Measurements from ENCODE around the gene IL17B.

DNA sequence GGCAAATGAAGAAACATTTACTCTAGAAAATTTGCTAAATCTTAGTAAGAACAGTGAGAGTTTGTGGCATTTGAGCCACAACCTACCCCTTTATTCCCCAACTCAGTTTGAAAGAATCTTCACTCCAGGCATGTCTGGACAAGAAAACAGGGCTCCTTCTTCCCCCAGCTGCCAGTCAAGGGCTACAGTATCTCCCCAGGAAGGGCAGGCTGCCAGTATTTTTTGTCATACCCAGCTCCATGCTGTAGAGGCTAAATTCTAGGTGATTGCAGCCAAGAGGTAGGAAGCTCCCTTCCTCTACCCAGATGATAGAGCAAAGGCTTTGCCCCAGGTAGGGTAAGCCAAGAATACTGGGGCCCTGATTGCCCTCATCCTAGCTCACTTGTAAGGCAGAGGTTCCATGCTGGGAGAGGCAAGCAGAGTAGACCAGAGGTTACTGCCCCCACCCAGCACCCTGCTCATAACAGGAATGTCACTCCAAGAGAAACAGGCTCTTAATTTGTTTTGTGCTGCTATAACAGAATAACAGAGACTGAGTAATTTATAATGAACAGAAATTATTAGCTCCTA is 53.8 kb downstream of the IL17B start:
- TF ChIP-seq EP300 (IDR thresholded peaks at IDR 0.05; ENCODE audit: low read depth in 2 of 2, low read length in 2 of 2) (no peak), EP300 (CRISPR knock-in tag; IDR thresholded peaks at IDR 0.05; ENCODE audit: borderline replicate concordance) (no peak), TERF1 (CRISPR knock-in tag; IDR thresholded peaks at IDR 0.05) (no peak), SMARCE1 (IDR thresholded peaks at IDR 0.05; ENCODE audit: borderline replicate concordance) (no peak), SETDB1 (CRISPR knock-in tag; IDR thresholded peaks at IDR 0.05; ENCODE audit: borderline replicate concordance) (no peak), ZNF678 (CRISPR knock-in tag; IDR thresholded peaks at IDR 0.05) (no peak), AGO2 (optimal IDR thresholded peaks at IDR 0.05; ENCODE audit: low read depth, low read length) (no peak), YY1 (IDR thresholded peaks at IDR 0.05; ENCODE audit: insufficient read depth, insufficient replicate concordance, low read depth, low read length) (no peak), ZNF276 (CRISPR knock-in tag; IDR thresholded peaks at IDR 0.05; ENCODE audit: low read depth) (no peak)
- TF ChIP-seq, protein P1, sequence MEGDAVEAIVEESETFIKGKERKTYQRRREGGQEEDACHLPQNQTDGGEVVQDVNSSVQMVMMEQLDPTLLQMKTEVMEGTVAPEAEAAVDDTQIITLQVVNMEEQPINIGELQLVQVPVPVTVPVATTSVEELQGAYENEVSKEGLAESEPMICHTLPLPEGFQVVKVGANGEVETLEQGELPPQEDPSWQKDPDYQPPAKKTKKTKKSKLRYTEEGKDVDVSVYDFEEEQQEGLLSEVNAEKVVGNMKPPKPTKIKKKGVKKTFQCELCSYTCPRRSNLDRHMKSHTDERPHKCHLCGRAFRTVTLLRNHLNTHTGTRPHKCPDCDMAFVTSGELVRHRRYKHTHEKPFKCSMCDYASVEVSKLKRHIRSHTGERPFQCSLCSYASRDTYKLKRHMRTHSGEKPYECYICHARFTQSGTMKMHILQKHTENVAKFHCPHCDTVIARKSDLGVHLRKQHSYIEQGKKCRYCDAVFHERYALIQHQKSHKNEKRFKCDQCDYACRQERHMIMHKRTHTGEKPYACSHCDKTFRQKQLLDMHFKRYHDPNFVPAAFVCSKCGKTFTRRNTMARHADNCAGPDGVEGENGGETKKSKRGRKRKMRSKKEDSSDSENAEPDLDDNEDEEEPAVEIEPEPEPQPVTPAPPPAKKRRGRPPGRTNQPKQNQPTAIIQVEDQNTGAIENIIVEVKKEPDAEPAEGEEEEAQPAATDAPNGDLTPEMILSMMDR (CRISPR knock-in tag; IDR thresholded peaks at IDR 0.05): no peak
- TF ChIP-seq, protein P2, sequence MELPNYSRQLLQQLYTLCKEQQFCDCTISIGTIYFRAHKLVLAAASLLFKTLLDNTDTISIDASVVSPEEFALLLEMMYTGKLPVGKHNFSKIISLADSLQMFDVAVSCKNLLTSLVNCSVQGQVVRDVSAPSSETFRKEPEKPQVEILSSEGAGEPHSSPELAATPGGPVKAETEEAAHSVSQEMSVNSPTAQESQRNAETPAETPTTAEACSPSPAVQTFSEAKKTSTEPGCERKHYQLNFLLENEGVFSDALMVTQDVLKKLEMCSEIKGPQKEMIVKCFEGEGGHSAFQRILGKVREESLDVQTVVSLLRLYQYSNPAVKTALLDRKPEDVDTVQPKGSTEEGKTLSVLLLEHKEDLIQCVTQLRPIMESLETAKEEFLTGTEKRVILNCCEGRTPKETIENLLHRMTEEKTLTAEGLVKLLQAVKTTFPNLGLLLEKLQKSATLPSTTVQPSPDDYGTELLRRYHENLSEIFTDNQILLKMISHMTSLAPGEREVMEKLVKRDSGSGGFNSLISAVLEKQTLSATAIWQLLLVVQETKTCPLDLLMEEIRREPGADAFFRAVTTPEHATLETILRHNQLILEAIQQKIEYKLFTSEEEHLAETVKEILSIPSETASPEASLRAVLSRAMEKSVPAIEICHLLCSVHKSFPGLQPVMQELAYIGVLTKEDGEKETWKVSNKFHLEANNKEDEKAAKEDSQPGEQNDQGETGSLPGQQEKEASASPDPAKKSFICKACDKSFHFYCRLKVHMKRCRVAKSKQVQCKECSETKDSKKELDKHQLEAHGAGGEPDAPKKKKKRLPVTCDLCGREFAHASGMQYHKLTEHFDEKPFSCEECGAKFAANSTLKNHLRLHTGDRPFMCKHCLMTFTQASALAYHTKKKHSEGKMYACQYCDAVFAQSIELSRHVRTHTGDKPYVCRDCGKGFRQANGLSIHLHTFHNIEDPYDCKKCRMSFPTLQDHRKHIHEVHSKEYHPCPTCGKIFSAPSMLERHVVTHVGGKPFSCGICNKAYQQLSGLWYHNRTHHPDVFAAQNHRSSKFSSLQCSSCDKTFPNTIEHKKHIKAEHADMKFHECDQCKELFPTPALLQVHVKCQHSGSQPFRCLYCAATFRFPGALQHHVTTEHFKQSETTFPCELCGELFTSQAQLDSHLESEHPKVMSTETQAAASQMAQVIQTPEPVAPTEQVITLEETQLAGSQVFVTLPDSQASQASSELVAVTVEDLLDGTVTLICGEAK (IDR thresholded peaks at IDR 0.05): no peak
- TF ChIP-seq, protein P2 (CRISPR knock-in tag; IDR thresholded peaks at IDR 0.05): no peak
- TF ChIP-seq, protein P3, sequence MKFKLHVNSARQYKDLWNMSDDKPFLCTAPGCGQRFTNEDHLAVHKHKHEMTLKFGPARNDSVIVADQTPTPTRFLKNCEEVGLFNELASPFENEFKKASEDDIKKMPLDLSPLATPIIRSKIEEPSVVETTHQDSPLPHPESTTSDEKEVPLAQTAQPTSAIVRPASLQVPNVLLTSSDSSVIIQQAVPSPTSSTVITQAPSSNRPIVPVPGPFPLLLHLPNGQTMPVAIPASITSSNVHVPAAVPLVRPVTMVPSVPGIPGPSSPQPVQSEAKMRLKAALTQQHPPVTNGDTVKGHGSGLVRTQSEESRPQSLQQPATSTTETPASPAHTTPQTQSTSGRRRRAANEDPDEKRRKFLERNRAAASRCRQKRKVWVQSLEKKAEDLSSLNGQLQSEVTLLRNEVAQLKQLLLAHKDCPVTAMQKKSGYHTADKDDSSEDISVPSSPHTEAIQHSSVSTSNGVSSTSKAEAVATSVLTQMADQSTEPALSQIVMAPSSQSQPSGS (CRISPR knock-in tag; IDR thresholded peaks at IDR 0.05): no peak
